GM23338 (cell line): ENCODE results near the gene HSP90AB1. TPM values are rescaled to one million over a fixed set of nuclear protein-coding genes. Genes with fewer than 3 reads are reported as not detected.

ENCODE experiments used
- ATAC-seq: fragments of 200-7000 bp; cut with Tn5 transposase; 3 replicates; pipeline ENCODE4 v1.9.1; 2020
- DNase-seq: peaks from one replicate; pipeline ENCODE4 v3.0.0-alpha.2; 2015; ENCODE audit warnings: low spot score
- H2AFZ ChIP-seq: fragments of 200-600 bp; sonication (generic); 2 replicates; pipeline ENCODE4 v1.8.0; 2016; ENCODE audit warnings: antibody characterized with exemption, mild to moderate bottlenecking, moderate library complexity
- H3F3A ChIP-seq: fragments of 200-600 bp; sonication (generic); replicated peaks from 2 replicates; pipeline ENCODE4 v1.8.0; 2017; ENCODE audit warnings: antibody characterized with exemption, mixed run types, low read depth
- H3K27ac ChIP-seq: fragments of 200-600 bp; sonication (generic); 2 replicates; pipeline ENCODE4 v1.6.1; 2016; ENCODE audit warnings: low read depth
- H3K27me3 ChIP-seq: fragments of 200-600 bp; sonication (generic); 2 replicates; pipeline ENCODE4 v1.8.0; 2016; ENCODE audit warnings: mild to moderate bottlenecking, mixed run types, moderate library complexity; ENCODE audit not compliant: insufficient read depth
- H3K36me3 ChIP-seq: fragments of 200-600 bp; sonication (generic); 2 replicates; pipeline ENCODE4 v1.8.0; 2016; ENCODE audit warnings: mild to moderate bottlenecking; ENCODE audit not compliant: insufficient read depth
- H3K4me1 ChIP-seq: fragments of 200-600 bp; sonication (generic); 2 replicates; pipeline ENCODE4 v1.8.0; 2016; ENCODE audit warnings: mild to moderate bottlenecking, moderate library complexity; ENCODE audit not compliant: insufficient read depth
- H3K4me2 ChIP-seq: fragments of 200-600 bp; sonication (generic); 2 replicates; pipeline ENCODE4 v1.7.1; 2017; ENCODE audit warnings: mixed run types
- H3K4me3 ChIP-seq: fragments of 200-600 bp; sonication (generic); 2 replicates; pipeline ENCODE4 v1.6.1; 2016; ENCODE audit warnings: mixed run types
- H3K79me2 ChIP-seq: fragments of 200-600 bp; sonication (generic); replicated peaks from 2 replicates; pipeline ENCODE4 v1.8.0; 2017; ENCODE audit warnings: mild to moderate bottlenecking; ENCODE audit not compliant: insufficient read depth
- H3K9me2 ChIP-seq: fragments of 200-600 bp; sonication (generic); 2 replicates; pipeline ENCODE4 v1.8.0; 2017; ENCODE audit not compliant: insufficient read depth
- H4K20me1 ChIP-seq: fragments of 200-600 bp; sonication (generic); replicated peaks from 2 replicates; pipeline ENCODE4 v1.8.0; 2017; ENCODE audit warnings: mild to moderate bottlenecking; ENCODE audit not compliant: insufficient read depth
- H3K27ac Mint-ChIP-seq: 2 replicates; pipeline ENCODE4 v1.8.0; 2020; ENCODE audit warnings: inconsistent platforms, mild to moderate bottlenecking, moderate library complexity, mixed read lengths
- H3K27me3 Mint-ChIP-seq: 3 replicates; pipeline ENCODE4 v1.8.0; 2022; ENCODE audit warnings: low read depth, mild to moderate bottlenecking, moderate library complexity, mixed read lengths, inconsistent platforms; ENCODE audit not compliant: insufficient read depth, poor library complexity
- H3K36me3 Mint-ChIP-seq: 3 replicates; pipeline ENCODE4 v1.8.0; 2021; ENCODE audit warnings: low read depth, mild to moderate bottlenecking, inconsistent platforms, moderate library complexity, mixed read lengths
- H3K4me1 Mint-ChIP-seq: 3 replicates; pipeline ENCODE4 v1.8.0; 2020; ENCODE audit warnings: mild to moderate bottlenecking, inconsistent platforms, mixed read lengths
- H3K4me3 Mint-ChIP-seq: 3 replicates; pipeline ENCODE4 v1.8.0; 2021; ENCODE audit warnings: moderate library complexity, mild to moderate bottlenecking, inconsistent platforms, mixed read lengths
- H3K9me3 Mint-ChIP-seq: 3 replicates; pipeline ENCODE4 v1.8.0; 2020; ENCODE audit warnings: moderate library complexity, mild to moderate bottlenecking, inconsistent platforms, mixed read lengths
- CREB1 ChIP-seq: fragments of 250-450 bp; sonication (Bioruptor Pico); IDR thresholded peaks from 2 replicates; pipeline ENCODE4 v1.5.0; 2020; ENCODE audit warnings: low read depth, mild to moderate bottlenecking, moderate library complexity
- ETS1 ChIP-seq: IDR thresholded peaks from 2 replicates; pipeline ENCODE4 v1.6.1; 2016; ENCODE audit warnings: antibody characterized with exemption
- EZH2phosphoT487 ChIP-seq: fragments of 200-600 bp; sonication (generic); IDR thresholded peaks from one replicate; pipeline ENCODE4 v1.8.1; 2018; ENCODE audit warnings: antibody characterized with exemption; ENCODE audit not compliant: unreplicated experiment
- JUNB ChIP-seq: IDR thresholded peaks from one replicate; pipeline ENCODE4 v1.6.1; 2016; ENCODE audit warnings: antibody characterized with exemption; ENCODE audit not compliant: unreplicated experiment
- POLR2AphosphoS5 ChIP-seq: IDR thresholded peaks from 2 replicates; pipeline ENCODE4 v1.6.1; 2016; ENCODE audit warnings: antibody characterized with exemption, low read depth
- REST ChIP-seq: IDR thresholded peaks from one replicate; pipeline ENCODE4 v1.6.1; 2018; ENCODE audit warnings: antibody characterized with exemption; ENCODE audit not compliant: unreplicated experiment
- STAT1 ChIP-seq: IDR thresholded peaks from one replicate; pipeline ENCODE4 v1.6.1; 2016; ENCODE audit warnings: antibody characterized with exemption; ENCODE audit not compliant: unreplicated experiment
- ZNF331 ChIP-seq: fragments of 250-450 bp; sonication (Bioruptor Pico); IDR thresholded peaks from 2 replicates; pipeline ENCODE4 v1.5.0; 2020; ENCODE audit warnings: low read depth, mild to moderate bottlenecking, moderate library complexity
- ZNF462 ChIP-seq: fragments of 250-450 bp; sonication (Bioruptor Pico); IDR thresholded peaks from 2 replicates; pipeline ENCODE4 v1.5.0; 2020; ENCODE audit warnings: mild to moderate bottlenecking, moderate library complexity
- polyA plus RNA-seq: library from polyadenylated mRNA; unstranded; fragments of >200 nt; fragmentation: Nextera tagmentation; extraction: Ambion mirVana; gene quantifications from 2 replicates; pipeline ENCODE4 v1.2.1, GENCODE V29; 2016
- total RNA-seq: library from RNA; depleted of rRNA; stranded (reverse); fragments of >200 nt; shearing (Covaris generic); gene quantifications from 2 replicates; pipeline ENCODE4 v1.2.3, GENCODE V29; 2014

HSP90AB1 gene
- total and polyA plus RNA-seq, 2 experiments from 2014 or later = 1,425 to 2,361 TPM

GRCh38 chr6:44276667-44277640 lies 30.1 kb downstream of the HSP90AB1 start (continued):
- TF ChIP-seq ZNF462 (CRISPR knock-in tag) (no peak), JUNB (no peak), ETS1 (no peak), STAT1 (no peak)

- no peaks in the 10 kb centered on the region for H3K79me2 ChIP-seq
- H3K36me3 Mint-ChIP-seq = peaks cover 6% of the 10 kb centered on the region; the same call in 2 of the 3 replicates
- H3K27ac ChIP-seq = no peak overlapping the region
- H3K36me3 ChIP-seq = no peaks in the 10 kb centered on the region
- H3K9me3 Mint-ChIP-seq = no peaks in the 10 kb centered on the region
- H3K9me2 ChIP-seq = no peaks in the 10 kb centered on the region
- no peaks in the 10 kb centered on the region for H3K4me1 ChIP-seq
- H3K27me3 ChIP-seq = peaks cover 35% of the 10 kb centered on the region
- H3K4me3 ChIP-seq = no peak overlapping the region
- H3K4me2 ChIP-seq = no peak overlapping the region
- no peak overlapping the region for H2AFZ ChIP-seq
- H3F3A ChIP-seq = 0 out of 2 replicates have a peak, but pooled peaks cover 8% of the 10 kb centered on the region
- peaks cover 30% of the 10 kb centered on the region for H3K27me3 Mint-ChIP-seq
- no peak overlapping the region for H3K27ac Mint-ChIP-seq
- no peaks in the 10 kb centered on the region for H4K20me1 ChIP-seq
- no peak for DNase-seq
- no peak overlapping the region for H3K4me3 Mint-ChIP-seq
- ATAC-seq = no peak
- peaks cover 6% of the 10 kb centered on the region for H3K4me1 Mint-ChIP-seq
- TF ChIP-seq EZH2phosphoT487 (no peak), REST (no peak), ZNF331 (CRISPR knock-in tag) (no peak), CREB1 (CRISPR knock-in tag) (no peak), POLR2AphosphoS5 (no peak)
Measured at GRCh38 chr6:44277763-44278162, 30.9 kb downstream of the HSP90AB1 start.
